HCT116 (cell line): Measurements from ENCODE around the gene MAPK4. TPM values are rescaled to one million over a fixed set of nuclear protein-coding genes. Genes with fewer than 3 reads are reported as not detected.

ENCODE experiments used
- ATAC-seq: fragments of 200-7000 bp; cut with Tn5 transposase; 2 replicates; pipeline ENCODE4 v1.9.1; 2020; ENCODE audit warnings: mild to moderate bottlenecking, moderate library complexity
- BruUV-seq: library from RNA; stranded (reverse); fragments of 400-500 nt; replicated peaks from 2 replicates; lab custom pipeline; 2021; lab: Mats Ljungman, UMichigan
- CTCF ChIA-PET: fragments of 300-600 bp; sonication (Branson Sonifier 250); formaldehyde crosslinking; loops from one replicate; lab custom pipeline; 2021; ENCODE audit warnings: antibody characterized with exemption; lab: Charles Lee
- POLR2A ChIA-PET: fragments of 300-600, 350-600 bp; sonication (Branson Sonifier 250); formaldehyde crosslinking; loops from one replicate; lab custom pipeline; 2021; ENCODE audit warnings: antibody characterized with exemption; lab: Charles Lee
- RAD21 ChIA-PET, 2 experiments: fragments of 300-600 bp; sonication (Branson Sonifier 250); formaldehyde crosslinking; loops; one replicate each; lab custom pipeline; 2023; ENCODE audit warnings: low total read pairs in 2 of 2; ENCODE audit not compliant: uncharacterized antibody in 2 of 2, unreplicated experiment in 2 of 2, low non-redundant PET in 1 of 2; lab: Charles Lee
- DNase-seq: peaks from one replicate; pipeline ENCODE4 v3.0.0-alpha.2; 2010; ENCODE audit warnings: low read depth, low spot score
- H2AFZ ChIP-seq: fragments of 200-600 bp; shearing (Covaris generic), sonication (generic); 2 replicates; pipeline ENCODE4 v1.6.1; 2017; ENCODE audit warnings: low read depth, mixed run types, mixed read lengths, antibody characterized with exemption, low read length; ENCODE audit not compliant: poor library complexity, severe bottlenecking
- H3K27ac ChIP-seq: 2 replicates; pipeline ENCODE4 v1.5.1; 2012; ENCODE audit warnings: low read depth, low read length
- H3K27me3 ChIP-seq: fragments of 200-600 bp; sonication (generic); 2 replicates; pipeline ENCODE4 v1.6.1; 2016; ENCODE audit warnings: mixed run types, low read length, mixed read lengths; ENCODE audit not compliant: insufficient read depth
- H3K36me3 ChIP-seq, 2 experiments: fragments of 200-500 bp in 1 of 2; fragments of 200-600 bp in 1 of 2; sonication (Bioruptor generic) in 1 of 2; sonication (generic) in 1 of 2; 2 replicates each; pipeline versions ENCODE4 v1.5.1 to v1.6.1; 2014 to 2016; ENCODE audit warnings: low read length in 2 of 2, inconsistent platforms in 1 of 2, mixed read lengths in 1 of 2, mixed run types in 1 of 2; ENCODE audit not compliant: insufficient read depth in 2 of 2, control insufficient read depth in 1 of 2
- H3K4me1 ChIP-seq, 2 experiments: fragments of 200-600 bp in 1 of 2; sonication (generic) in 1 of 2; 2 replicates each; pipeline versions ENCODE4 v1.5.1 to v1.6.1; 2012 to 2017; ENCODE audit warnings: low read length in 2 of 2, inconsistent platforms in 1 of 2, mild to moderate bottlenecking in 1 of 2, mixed read lengths in 1 of 2, mixed run types in 1 of 2, moderate library complexity in 1 of 2; ENCODE audit not compliant: insufficient read depth in 2 of 2, control insufficient read depth in 1 of 2
- H3K4me2 ChIP-seq: fragments of 200-600 bp; sonication (generic); 2 replicates; pipeline ENCODE4 v1.6.1; 2017; ENCODE audit warnings: mixed run types, low read length, mixed read lengths
- H3K4me3 ChIP-seq, 2 experiments: fragments of 200-600 bp in 1 of 2; sonication (generic) in 1 of 2; replicated peaks in 1 of 2; 2 replicates each; pipeline ENCODE4 v1.5.1; 2011 to 2016; ENCODE audit warnings: low read length in 2 of 2, control low read depth in 1 of 2, low read depth in 1 of 2, mild to moderate bottlenecking in 1 of 2, mixed read lengths in 1 of 2, mixed run types in 1 of 2
- H3K79me2 ChIP-seq: fragments of 200-600 bp; sonication (generic); 2 replicates; pipeline ENCODE4 v1.6.1; 2017; ENCODE audit warnings: mild to moderate bottlenecking, mixed run types, low read length, moderate library complexity, mixed read lengths; ENCODE audit not compliant: insufficient read depth
- H3K9ac ChIP-seq: fragments of 200-600 bp; sonication (generic); 2 replicates; pipeline ENCODE4 v1.6.1; 2016; ENCODE audit warnings: low read length, mixed read lengths
- H3K9me2 ChIP-seq: fragments of 200-600 bp; sonication (generic), shearing (Covaris generic); 2 replicates; pipeline ENCODE4 v1.6.1; 2017; ENCODE audit warnings: mixed run types, mild to moderate bottlenecking, moderate library complexity; ENCODE audit not compliant: insufficient read depth
- H3K9me3 ChIP-seq, 2 experiments: fragments of 200-500 bp in 1 of 2; fragments of 200-600 bp in 1 of 2; sonication (Bioruptor generic) in 1 of 2; sonication (generic) in 1 of 2; 2 replicates each; pipeline ENCODE4 v1.6.1; 2014 to 2017; ENCODE audit warnings: low read length in 2 of 2, mixed read lengths in 2 of 2, inconsistent platforms in 1 of 2, low read depth in 1 of 2, mild to moderate bottlenecking in 1 of 2, mixed run types in 1 of 2, moderate library complexity in 1 of 2; ENCODE audit not compliant: control insufficient read depth in 1 of 2, insufficient read depth in 1 of 2
- H4K20me1 ChIP-seq: fragments of 200-600 bp; sonication (generic), shearing (Covaris generic); 2 replicates; pipeline ENCODE4 v1.6.1; 2017; ENCODE audit warnings: mixed run types, mild to moderate bottlenecking, moderate library complexity; ENCODE audit not compliant: insufficient read depth
- ATF3 ChIP-seq: IDR thresholded peaks from 2 replicates; pipeline ENCODE4 v1.6.1; 2012
- CBX3 ChIP-seq: IDR thresholded peaks from 2 replicates; pipeline ENCODE4 v1.6.1; 2012; ENCODE audit warnings: low read depth
- CEBPB ChIP-seq: IDR thresholded peaks from 2 replicates; pipeline ENCODE4 v1.6.1; 2012; ENCODE audit warnings: low read depth
- CTCF ChIP-seq, 3 experiments: fragments of 200-600 bp in 1 of 3; sonication (generic) in 1 of 3; IDR thresholded peaks in 2 of 3; conservative IDR thresholded peaks in 1 of 3; 2 replicates each; pipeline ENCODE4 v1.5.1; 2012 to 2017; ENCODE audit warnings: low read depth in 2 of 3, low read length in 2 of 3, antibody characterized with exemption in 1 of 3, borderline replicate concordance in 1 of 3, control low read depth in 1 of 3, mild to moderate bottlenecking in 1 of 3, mixed read lengths in 1 of 3, mixed run types in 1 of 3, moderate library complexity in 1 of 3; ENCODE audit not compliant: insufficient read depth in 1 of 3
- EGR1 ChIP-seq: IDR thresholded peaks from 2 replicates; pipeline ENCODE4 v1.6.1; 2012; ENCODE audit warnings: low read depth
- ELF1 ChIP-seq: IDR thresholded peaks from 2 replicates; pipeline ENCODE4 v1.6.1; 2012; ENCODE audit warnings: low read depth, borderline replicate concordance
- EZH2 ChIP-seq: fragments of 200-600 bp; sonication (generic); IDR thresholded peaks from 2 replicates; pipeline ENCODE4 v1.6.1; 2017; ENCODE audit warnings: antibody characterized with exemption, mixed run types
- FOSL1 ChIP-seq: IDR thresholded peaks from 2 replicates; pipeline ENCODE4 v1.6.1; 2012; ENCODE audit warnings: low read depth
- JUND ChIP-seq: IDR thresholded peaks from 2 replicates; pipeline ENCODE4 v1.6.1; 2012
- MAX ChIP-seq: IDR thresholded peaks from 2 replicates; pipeline ENCODE4 v1.6.1; 2012
- RAD21 ChIP-seq: IDR thresholded peaks from 2 replicates; pipeline ENCODE4 v1.6.1; 2012; ENCODE audit warnings: low read depth, mild to moderate bottlenecking
- REST ChIP-seq: IDR thresholded peaks from 2 replicates; pipeline ENCODE4 v1.6.1; 2012; ENCODE audit warnings: low read depth
- SIN3A ChIP-seq: IDR thresholded peaks from 2 replicates; pipeline ENCODE4 v1.6.1; 2012; ENCODE audit warnings: low read depth
- SP1 ChIP-seq: IDR thresholded peaks from 2 replicates; pipeline ENCODE4 v1.6.1; 2012; ENCODE audit warnings: low read depth
- SRF ChIP-seq: IDR thresholded peaks from 2 replicates; pipeline ENCODE4 v1.6.1; 2012; ENCODE audit warnings: low read depth
- TCF7L2 ChIP-seq: IDR thresholded peaks from 2 replicates; pipeline ENCODE4 v1.7.0; 2011; ENCODE audit warnings: borderline replicate concordance, inconsistent platforms; ENCODE audit not compliant: insufficient read depth, insufficient read length; ENCODE audit errors: extremely low read depth
- YY1 ChIP-seq: IDR thresholded peaks from 2 replicates; pipeline ENCODE4 v1.6.1; 2011; ENCODE audit warnings: low read length, low read depth, moderate library complexity, mild to moderate bottlenecking; ENCODE audit not compliant: insufficient replicate concordance; ENCODE audit errors: extremely low read depth
- ZBTB33 ChIP-seq: IDR thresholded peaks from 2 replicates; pipeline ENCODE4 v1.6.1; 2011; ENCODE audit warnings: mild to moderate bottlenecking, low read length, moderate library complexity; ENCODE audit not compliant: insufficient replicate concordance; ENCODE audit errors: extremely low read depth
- ZNF274 ChIP-seq: fragments of 200-500 bp; sonication (Bioruptor generic); IDR thresholded peaks from 2 replicates; pipeline ENCODE4 v1.6.1; 2014; ENCODE audit warnings: mild to moderate bottlenecking, low read depth, low read length, inconsistent platforms
- intact Hi-C: fragments of 100-400 bp; cut with micrococcal nuclease; formaldehyde crosslinking; loops from 2 replicates; pipeline ENCODE4 v1.10.0; 2022
- total RNA-seq: library from RNA; stranded (reverse); gene quantifications from one replicate; pipeline ENCODE4 v1.2.1, GENCODE V29; 2021; ENCODE audit not compliant: unreplicated experiment

MAPK4 gene
- total RNA-seq, 1 experiment from 2014 or later = 0.89 TPM

GRCh38 chr18:50675043-50675442 is 115.2 kb downstream of the MAPK4 start:
- no peak overlapping the region for H3K4me3 ChIP-seq
- no peaks in the 10 kb centered on the region for H3K27me3 ChIP-seq
- no peaks in the 10 kb centered on the region for H3K36me3 ChIP-seq
- CTCF ChIA-PET = no interaction called here
- no peak overlapping the region for H3K9ac ChIP-seq
- POLR2A ChIA-PET = no interaction called here
- H3K4me1 ChIP-seq = peaks cover 0 to 7% of the 10 kb centered on the region in 2 experiments; a peak in 1 of 4 replicates
- no peak overlapping the region for H3K27ac ChIP-seq
- H3K4me2 ChIP-seq = no peak overlapping the region
- H3K79me2 ChIP-seq = no peaks in the 10 kb centered on the region
- no TSS peak for BruUV-seq
- no peak for TF ChIP-seq SP1
- no peak for TF ChIP-seq REST
- TF ChIP-seq MAX = no peak
- no peak for TF ChIP-seq EGR1
- no peak for TF ChIP-seq JUND
- TF ChIP-seq FOSL1 = no peak
- TF ChIP-seq SRF = no peak
- TF ChIP-seq ZBTB33 = no peak
- TF ChIP-seq CBX3 = no peak
- no peak for TF ChIP-seq YY1
- no peak for TF ChIP-seq TCF7L2
- TF ChIP-seq SIN3A = no peak
- no peak for TF ChIP-seq EZH2
- no peak for TF ChIP-seq RAD21
- no peak for TF ChIP-seq ZNF274
- TF ChIP-seq CTCF (IDR thresholded peaks at IDR 0.05 in 2 of 3, conservative IDR thresholded peaks at IDR 0.05 in 1 of 3; ENCODE audit: borderline replicate concordance in 1 of 3, insufficient read depth in 1 of 3, low read depth in 2 of 3, low read length in 2 of 3) = no peak
- no peak for TF ChIP-seq ELF1
- TF ChIP-seq ATF3 = no peak
- TF ChIP-seq CEBPB = no peak
- no peaks in the 10 kb centered on the region for H3K9me2 ChIP-seq
- no peak overlapping the region for H2AFZ ChIP-seq
- no peaks in the 10 kb centered on the region for H3K9me3 ChIP-seq
- ATAC-seq = no peak
- no peaks in the 10 kb centered on the region for H4K20me1 ChIP-seq
- intact Hi-C loops = loop anchor here (10.0 kb wide), 1 partner anchor 80 kb away; no protein-coding TSS in a partner anchor
- RAD21 ChIA-PET = no interaction called here
- DNase-seq = no peak
